ENCODE data around the gene GIPC1. TPM values are rescaled to one million over a fixed set of nuclear protein-coding genes. Genes with fewer than 3 reads are reported as not detected.
"Not testable (repeated sequence)": the region's sequence is repeated elsewhere in the genome, so short reads cannot be mapped to it uniquely, and the experiment has no call there.

Gene GIPC1
- polyA plus RNA-seq, 4 donors = 69.6 to 117 (median 91.1) TPM

- DNase-seq (ENCODE audit: low read depth in 4 of 4, low spot score in 2 of 4) = no peak
Observed at GRCh38 chr19:14472202-14472938, 23.6 kb downstream of the GIPC1 start.

DNA sequence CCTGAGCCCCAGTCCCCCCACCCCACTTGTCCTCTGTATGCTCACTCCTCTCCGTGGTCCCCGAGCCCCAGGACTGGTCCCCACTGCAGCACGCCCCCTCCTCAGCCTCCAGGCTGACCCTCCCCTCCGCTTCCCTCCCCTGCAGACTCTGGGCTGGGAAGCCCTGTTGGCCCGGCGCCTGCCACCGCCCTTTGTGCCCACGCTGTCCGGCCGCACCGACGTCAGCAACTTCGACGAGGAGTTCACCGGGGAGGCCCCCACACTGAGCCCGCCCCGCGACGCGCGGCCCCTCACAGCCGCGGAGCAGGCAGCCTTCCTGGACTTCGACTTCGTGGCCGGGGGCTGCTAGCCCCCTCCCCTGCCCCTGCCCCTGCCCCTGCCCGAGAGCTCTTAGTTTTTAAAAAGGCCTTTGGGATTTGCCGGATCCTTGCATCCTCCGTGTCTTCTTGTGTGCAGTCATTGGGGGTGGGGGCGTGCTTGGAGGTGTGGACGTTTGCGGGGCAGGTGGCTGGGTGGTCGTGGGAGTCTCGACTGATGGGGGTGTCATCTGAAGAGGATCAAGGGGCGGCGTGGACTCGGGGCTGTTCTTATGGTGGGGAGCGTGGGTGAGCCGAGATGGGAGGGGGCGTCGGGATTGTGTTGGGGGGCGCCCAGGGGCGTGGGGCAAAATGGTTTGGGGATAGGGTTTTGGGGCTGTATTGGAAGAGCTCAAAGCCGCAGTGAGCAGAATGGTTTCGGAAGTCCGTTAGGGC is 24.3 kb downstream of the GIPC1 start:
- no peak for DNase-seq (ENCODE audit: low read depth in 4 of 4, low spot score in 2 of 4)

DNA sequence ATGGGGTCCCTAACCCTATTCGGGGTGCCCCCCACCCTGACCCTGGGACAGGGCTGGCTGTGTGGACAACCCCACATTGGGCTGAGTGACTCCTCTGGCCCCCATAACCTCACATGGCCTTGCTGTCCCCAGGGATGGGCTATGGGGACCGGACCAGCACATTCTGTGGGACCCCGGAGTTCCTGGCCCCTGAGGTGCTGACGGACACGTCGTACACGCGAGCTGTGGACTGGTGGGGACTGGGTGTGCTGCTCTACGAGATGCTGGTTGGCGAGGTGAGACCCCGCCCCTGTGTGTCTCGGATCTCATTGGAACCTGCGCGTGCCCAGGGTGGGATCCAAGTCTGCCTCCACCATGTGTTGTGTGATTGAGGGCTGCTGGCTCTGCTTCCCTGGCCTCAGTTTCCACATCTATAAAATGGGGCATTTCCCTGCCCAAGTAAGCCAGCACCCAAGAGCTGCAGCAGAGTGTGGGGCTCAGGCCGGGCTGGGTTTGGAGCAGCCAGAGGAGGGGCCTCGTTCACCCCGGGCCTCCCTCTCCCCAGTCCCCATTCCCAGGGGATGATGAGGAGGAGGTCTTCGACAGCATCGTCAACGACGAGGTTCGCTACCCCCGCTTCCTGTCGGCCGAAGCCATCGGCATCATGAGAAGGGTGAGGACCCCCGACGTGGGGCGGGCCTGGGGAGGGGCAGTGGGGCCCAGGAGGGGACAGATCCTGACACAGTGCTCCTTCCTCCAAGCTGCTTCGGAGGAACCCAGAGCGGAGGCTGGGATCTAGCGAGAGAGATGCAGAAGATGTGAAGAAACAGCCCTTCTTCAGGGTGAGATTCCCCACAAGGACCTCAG is 25.7 kb downstream of the GIPC1 start:
- no peak for DNase-seq (ENCODE audit: low read depth in 4 of 4, low spot score in 2 of 4)

GRCh38 chr19:14467816-14468215 is 28.1 kb downstream of the GIPC1 start:
- no peak for DNase-seq (ENCODE audit: low read depth in 4 of 4, low spot score in 2 of 4)

DNA sequence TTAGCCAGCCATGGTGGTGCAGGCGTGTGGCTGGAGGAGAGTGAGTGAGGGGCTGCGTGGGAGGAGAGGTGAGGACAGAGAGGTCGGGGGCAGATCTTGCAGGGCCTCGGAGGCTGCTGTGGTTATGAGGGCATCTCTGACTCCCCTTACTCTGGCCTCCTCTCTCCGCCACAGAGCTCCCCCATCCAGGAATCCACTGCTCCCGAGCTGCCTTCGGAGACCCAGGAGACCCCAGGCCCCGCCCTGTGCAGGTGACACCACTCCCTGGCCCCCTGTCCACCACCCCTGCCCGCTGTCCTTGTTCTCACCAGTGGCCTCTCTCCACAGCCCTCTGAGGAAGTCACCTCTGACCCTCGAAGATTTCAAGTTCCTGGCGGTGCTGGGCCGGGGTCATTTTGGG is 28.5 kb downstream of the GIPC1 start:
- DNase-seq (ENCODE audit: low read depth in 4 of 4, low spot score in 2 of 4) = no peak

GRCh38 chr19:14463747-14464146 is 32.2 kb downstream of the GIPC1 start:
- no peak for DNase-seq (ENCODE audit: low read depth in 4 of 4, low spot score in 2 of 4)

DNA sequence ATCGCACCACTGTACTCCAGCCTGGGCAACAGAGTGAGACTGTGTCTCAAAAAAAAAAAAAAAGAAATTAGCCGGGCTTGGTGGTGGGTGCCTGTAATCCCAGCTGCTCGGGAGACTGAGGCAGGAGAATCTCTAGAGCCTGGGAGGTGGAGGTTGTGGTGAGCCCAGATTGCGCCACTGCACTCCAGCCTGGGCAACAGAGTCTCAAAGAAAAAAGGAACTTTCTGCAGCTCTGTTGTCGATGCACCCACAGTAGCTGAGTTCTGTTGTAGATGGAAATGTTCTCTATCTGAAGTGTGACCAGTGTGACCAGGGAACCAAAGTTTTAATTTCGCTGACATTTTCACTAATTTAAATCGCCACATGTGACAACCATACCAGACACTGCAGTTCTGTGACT is 33.5 kb downstream of the GIPC1 start:
- not testable (repeated sequence) for DNase-seq (ENCODE audit: low read depth in 4 of 4, low spot score in 2 of 4)

- no peak for DNase-seq (ENCODE audit: low read depth in 4 of 4, low spot score in 2 of 4)
Observed at GRCh38 chr19:14460935-14461334, 35.0 kb downstream of the GIPC1 start.

GRCh38 chr19:14459703-14460102 is 36.2 kb downstream of the GIPC1 start:
- no peak for DNase-seq (ENCODE audit: low read depth in 4 of 4, low spot score in 2 of 4)

DNA sequence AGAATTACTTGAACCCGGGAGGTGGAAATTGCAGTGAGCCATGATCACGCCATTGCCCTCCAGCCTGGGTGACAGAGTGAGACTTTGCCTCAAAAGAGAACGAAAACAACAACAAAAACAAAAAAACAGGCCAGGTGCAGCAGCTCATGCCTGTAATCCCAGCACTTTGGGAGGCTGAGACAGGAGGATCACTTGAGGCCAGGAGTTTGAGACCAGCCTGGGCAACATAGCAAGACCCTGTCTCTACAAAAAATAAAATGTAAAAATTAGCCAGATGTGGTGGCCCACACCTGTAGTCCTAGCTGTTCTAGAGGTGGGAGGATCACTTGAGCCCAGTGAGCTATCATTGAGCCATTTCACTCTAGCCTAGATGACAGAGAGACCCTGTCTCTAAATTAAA is 43.6 kb downstream of the GIPC1 start:
- DNase-seq (ENCODE audit: low read depth in 4 of 4, low spot score in 2 of 4) = not testable (repeated sequence)

GRCh38 chr19:14450876-14451275 is 45.1 kb downstream of the GIPC1 start:
- DNase-seq (ENCODE audit: low read depth in 4 of 4, low spot score in 2 of 4) = no peak

DNA sequence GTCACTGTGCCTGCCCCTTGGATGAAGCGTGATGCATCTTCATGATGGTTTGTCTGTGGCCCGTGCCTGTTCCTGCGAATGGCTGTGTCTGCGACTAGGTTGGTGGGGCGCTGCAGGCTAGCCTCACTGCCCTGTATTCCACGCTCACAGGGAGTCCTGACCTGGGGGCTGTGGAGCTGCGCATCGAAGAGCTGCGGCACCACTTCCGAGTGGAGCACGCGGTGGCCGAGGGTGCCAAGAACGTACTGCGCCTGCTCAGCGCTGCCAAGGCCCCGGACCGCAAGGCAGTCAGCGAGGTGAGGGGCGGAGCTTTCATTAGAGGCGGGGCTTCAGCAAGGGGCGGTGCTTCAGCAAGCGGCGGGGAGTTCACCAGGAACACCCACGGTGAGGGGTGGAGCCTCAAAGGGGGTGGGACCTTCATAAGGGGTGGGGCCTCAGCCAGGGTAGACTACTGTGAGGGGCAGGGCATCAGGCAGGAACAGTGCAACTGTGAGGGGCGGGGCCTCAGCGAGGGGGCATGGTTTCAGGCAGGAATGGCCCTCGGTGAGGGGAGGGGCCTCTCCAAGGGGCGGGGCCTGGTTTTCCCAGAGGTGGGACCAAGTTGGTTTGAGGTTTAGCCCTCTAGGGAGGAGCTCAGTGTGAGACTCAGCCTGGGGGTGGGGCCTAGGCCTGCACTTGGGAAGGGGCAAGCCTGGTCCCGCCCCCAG is 45.6 kb downstream of the GIPC1 start:
- no peak for DNase-seq (ENCODE audit: low read depth in 4 of 4, low spot score in 2 of 4)

GRCh38 chr19:14449321-14449720 is 46.6 kb downstream of the GIPC1 start:
- DNase-seq (ENCODE audit: low read depth in 4 of 4, low spot score in 2 of 4) = no peak

DNA sequence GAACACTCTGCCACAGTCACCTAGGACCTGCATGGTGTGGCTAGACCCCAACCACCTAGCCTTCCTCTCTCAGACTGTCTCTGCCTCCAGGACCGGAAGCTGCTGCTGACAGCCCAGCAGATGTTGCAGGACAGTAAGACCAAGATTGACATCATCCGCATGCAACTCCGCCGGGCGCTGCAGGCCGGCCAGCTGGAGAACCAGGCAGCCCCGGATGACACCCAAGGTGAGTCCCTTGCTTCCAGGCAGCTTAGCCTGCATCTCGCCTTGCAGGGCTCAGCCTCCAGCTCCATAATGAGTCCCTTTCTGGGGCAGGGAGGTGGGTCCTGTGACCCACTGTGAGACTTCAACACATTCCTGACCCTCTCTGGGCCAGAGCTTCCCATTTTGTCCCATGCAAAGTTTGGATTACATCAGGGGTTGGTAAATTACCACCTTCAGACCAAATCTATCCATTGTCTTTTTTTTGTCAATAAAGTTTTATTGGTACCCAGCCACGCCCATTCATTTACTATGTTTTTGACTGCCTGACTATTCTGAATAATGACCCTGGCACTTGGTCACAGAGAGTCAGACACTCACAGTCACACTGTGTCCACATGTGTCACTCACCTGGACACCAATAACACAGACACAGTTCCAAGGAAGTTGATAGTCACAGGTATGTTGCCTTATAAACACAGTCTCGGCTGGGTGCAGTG is 49.4 kb downstream of the GIPC1 start:
- no peak for DNase-seq (ENCODE audit: low read depth in 4 of 4, low spot score in 2 of 4)

DNA sequence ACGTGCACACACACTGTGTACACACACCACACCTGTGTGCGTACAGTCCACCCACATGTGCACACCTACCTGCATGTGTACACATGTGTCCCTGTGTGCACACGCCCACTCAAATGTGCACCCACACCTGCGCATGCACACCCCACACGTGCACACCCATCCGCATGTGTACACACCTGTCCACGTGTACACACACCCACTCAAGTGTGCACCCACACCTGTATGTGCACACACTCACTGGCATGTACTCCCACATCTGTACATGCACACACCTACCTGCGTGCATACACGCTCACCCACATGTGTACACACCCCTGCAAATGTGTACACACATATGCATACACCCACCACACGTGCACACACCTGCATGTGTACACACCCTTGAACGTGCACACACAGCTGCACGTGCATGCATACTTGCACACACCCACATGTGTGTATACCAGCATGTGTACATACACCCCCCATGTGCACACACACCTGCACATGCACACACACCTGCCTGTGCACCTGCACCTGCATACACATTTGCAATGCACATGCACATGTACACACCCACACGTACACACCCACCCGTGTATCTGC is 52.2 kb downstream of the GIPC1 start:
- no peak for DNase-seq (ENCODE audit: low read depth in 4 of 4, low spot score in 2 of 4)

GRCh38 chr19:14442891-14443631 is 52.9 kb downstream of the GIPC1 start:
- DNase-seq (ENCODE audit: low read depth in 4 of 4, low spot score in 2 of 4) = no peak

DNA sequence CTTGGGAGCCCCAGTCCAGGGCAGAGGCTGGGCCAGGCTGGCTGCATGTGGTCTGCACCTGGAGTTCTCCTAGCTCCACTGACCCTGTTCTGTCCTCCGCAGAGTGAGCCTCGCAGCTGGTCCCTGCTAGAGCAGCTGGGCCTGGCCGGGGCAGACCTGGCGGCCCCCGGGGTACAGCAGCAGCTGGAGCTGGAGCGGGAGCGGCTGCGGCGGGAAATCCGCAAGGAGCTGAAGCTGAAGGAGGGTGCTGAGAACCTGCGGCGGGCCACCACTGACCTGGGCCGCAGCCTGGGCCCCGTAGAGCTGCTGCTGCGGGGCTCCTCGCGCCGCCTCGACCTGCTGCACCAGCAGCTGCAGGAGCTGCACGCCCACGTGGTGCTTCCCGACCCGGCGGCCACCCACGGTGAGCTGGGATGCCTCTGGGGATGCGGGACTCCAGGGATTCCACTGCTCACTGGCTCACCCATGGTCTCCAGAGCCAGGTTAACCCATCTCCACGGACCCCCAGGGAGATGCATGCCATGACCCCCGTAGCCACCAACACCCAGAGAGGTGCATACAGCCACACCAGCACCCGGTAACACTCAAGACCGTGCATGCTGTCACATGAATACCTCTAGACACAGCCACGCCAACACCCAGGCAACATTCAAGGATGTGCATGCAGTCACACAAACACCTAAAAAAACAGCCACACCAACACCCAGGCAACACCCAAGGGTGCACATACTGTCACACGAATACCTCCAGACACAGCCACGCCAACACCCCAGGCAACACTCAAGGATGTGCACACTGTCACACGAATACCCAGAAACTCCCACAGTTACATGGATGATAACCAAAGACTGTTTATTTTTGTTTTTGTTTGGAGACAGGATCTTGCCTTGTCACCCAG is 54.6 kb downstream of the GIPC1 start:
- no peak for DNase-seq (ENCODE audit: low read depth in 4 of 4, low spot score in 2 of 4)

- DNase-seq (ENCODE audit: low read depth in 4 of 4, low spot score in 2 of 4) = no peak
Observed at GRCh38 chr19:14440049-14440448, 55.9 kb downstream of the GIPC1 start.

All from left renal cortex interstitium (tissue), 4 donors.